A549 (cell line): ENCODE results near the gene PTK7. TPM values are rescaled to one million over a fixed set of nuclear protein-coding genes. Genes with fewer than 3 reads are reported as not detected.

Experiments
- ATAC-seq, 2 experiments: fragments of 200-7000 bp in 1 of 2; fragments of >200 bp in 1 of 2; cut with Nextera tagmentation in 1 of 2; cut with Tn5 transposase in 1 of 2; 3 replicates each; pipeline versions ENCODE4 v1.8.0 to v1.9.1; 2018 to 2020; ENCODE audit warnings: mild to moderate bottlenecking in 1 of 2, moderate library complexity in 1 of 2
- CTCF ChIA-PET: fragments of 300-600 bp; sonication (Branson Sonifier 250); formaldehyde crosslinking; extraction: SDS; loops from one replicate; lab custom pipeline; 2021; ENCODE audit warnings: antibody characterized with exemption, inconsistent platforms; lab: Yijun Ruan, JAX
- POLR2A ChIA-PET: fragments of 350-600 bp; formaldehyde crosslinking; extraction: SDS; loops from one replicate; lab custom pipeline; 2021; ENCODE audit warnings: antibody characterized with exemption, inconsistent platforms; lab: Yijun Ruan, JAX
- DNase-seq, 2 experiments: peaks; one replicate each; pipeline versions ENCODE4 v3.0.0 to v3.0.0-alpha.2; 2011 to 2016; ENCODE audit warnings: low read depth in 1 of 2, low spot score in 1 of 2
- FAIRE-seq: peaks from 2 replicates; lab custom pipeline; 2011; peaks lifted over from hg19 to GRCh38; lab: Jason Lieb, UNC
- H3K27ac ChIP-seq, 2 experiments: fragments of >200 bp; sonication (Bioruptor Twin); formaldehyde crosslinking; 3 replicates each; pipeline ENCODE4 v1.5.1; 2016 to 2017
- H3K4me1 ChIP-seq: fragments of >200 bp; sonication (Bioruptor Twin); formaldehyde crosslinking; 3 replicates; pipeline ENCODE4 v1.6.1; 2016
- H3K4me2 ChIP-seq: fragments of >200 bp; sonication (Bioruptor Twin); formaldehyde crosslinking; 3 replicates; pipeline ENCODE4 v1.6.1; 2016
- H3K4me3 ChIP-seq: fragments of >200 bp; sonication (Bioruptor Twin); formaldehyde crosslinking; 3 replicates; pipeline ENCODE4 v1.5.1; 2016
- H3K9me3 ChIP-seq: fragments of >200 bp; sonication (Bioruptor Twin); formaldehyde crosslinking; 3 replicates; pipeline ENCODE4 v1.6.1; 2016
- CBX2 ChIP-seq: fragments of 200-600 bp; sonication (generic); IDR thresholded peaks from 2 replicates; pipeline ENCODE4 v1.6.1; 2016; ENCODE audit warnings: low read depth, mild to moderate bottlenecking, borderline replicate concordance
- CEBPB ChIP-seq, 2 experiments: fragments of >200 bp in 1 of 2; sonication (Bioruptor Twin) in 1 of 2; formaldehyde crosslinking in 1 of 2; IDR thresholded peaks; 2 replicates each; pipeline ENCODE4 v1.6.1; 2012 to 2016
- CTCF ChIP-seq: fragments of >200 bp; sonication (Bioruptor Twin); formaldehyde crosslinking; IDR thresholded peaks from 3 replicates; pipeline ENCODE4 v1.5.1; 2016
- EHF ChIP-seq: fragments of 250-450 bp; sonication (Bioruptor Pico); IDR thresholded peaks from 2 replicates; pipeline ENCODE4 v1.5.0; 2020; ENCODE audit warnings: mild to moderate bottlenecking
- ESRRA ChIP-seq: fragments of 150-350 bp; IDR thresholded peaks from 2 replicates; pipeline ENCODE4 v1.6.1; 2014; ENCODE audit warnings: mild to moderate bottlenecking, low read length, borderline replicate concordance
- FOSL2 ChIP-seq, 2 experiments: fragments of 450-650 bp in 1 of 2; fragments of >200 bp in 1 of 2; sonication (Bioruptor Twin) in 1 of 2; formaldehyde crosslinking; IDR thresholded peaks; 2 replicates each; pipeline versions ENCODE4 v1.5.0 to v1.6.1; 2016 to 2020; ENCODE audit warnings: mild to moderate bottlenecking in 1 of 2, moderate library complexity in 1 of 2
- FOXS1 ChIP-seq: fragments of 250-450 bp; sonication (Bioruptor Pico); IDR thresholded peaks from 2 replicates; pipeline ENCODE4 v1.5.0; 2020; ENCODE audit warnings: mild to moderate bottlenecking, moderate library complexity
- GATA3 ChIP-seq: IDR thresholded peaks from 2 replicates; pipeline ENCODE4 v1.6.1; 2012; ENCODE audit warnings: borderline replicate concordance
- JUN ChIP-seq, 2 experiments: fragments of >200 bp; sonication (Bioruptor Twin); formaldehyde crosslinking; IDR thresholded peaks; 2 replicates in 1 of 2; 3 replicates in 1 of 2; pipeline ENCODE4 v1.6.1; 2016 to 2017
- JUNB ChIP-seq: fragments of >200 bp; sonication (Bioruptor Twin); formaldehyde crosslinking; IDR thresholded peaks from 2 replicates; pipeline ENCODE4 v1.6.1; 2016
- MAFK ChIP-seq: fragments of 450-650 bp; IDR thresholded peaks from 2 replicates; pipeline ENCODE4 v1.6.1; 2014; ENCODE audit not compliant: partially characterized antibody
- MAZ ChIP-seq: fragments of 150-350 bp; IDR thresholded peaks from 2 replicates; pipeline ENCODE4 v1.6.1; 2014; ENCODE audit warnings: antibody characterized with exemption, low read depth, low read length, borderline replicate concordance
- NPAS2 ChIP-seq: fragments of 250-450 bp; sonication (Bioruptor Pico); IDR thresholded peaks from 2 replicates; pipeline ENCODE4 v1.8.0; 2022; ENCODE audit warnings: mild to moderate bottlenecking, moderate library complexity, borderline replicate concordance
- PBX3 ChIP-seq: IDR thresholded peaks from 2 replicates; pipeline ENCODE4 v1.6.1; 2012
- PHF8 ChIP-seq: fragments of 200-600 bp; sonication (generic); IDR thresholded peaks from 2 replicates; pipeline ENCODE4 v1.6.1; 2016; ENCODE audit warnings: low read depth, mild to moderate bottlenecking, antibody characterized with exemption, moderate library complexity, borderline replicate concordance
- RAD21 ChIP-seq, 2 experiments: fragments of >200 bp in 1 of 2; sonication (Bioruptor Twin) in 1 of 2; formaldehyde crosslinking in 1 of 2; IDR thresholded peaks in 1 of 2; conservative IDR thresholded peaks in 1 of 2; 2 replicates in 1 of 2; 3 replicates in 1 of 2; pipeline ENCODE4 v1.6.1; 2012 to 2018; ENCODE audit warnings: inconsistent platforms in 1 of 2
- REST ChIP-seq: fragments of 200-600 bp; sonication (generic); IDR thresholded peaks from 2 replicates; pipeline ENCODE4 v1.6.1; 2016; ENCODE audit warnings: antibody characterized with exemption, mild to moderate bottlenecking, moderate library complexity
- SREBF2 ChIP-seq: fragments of 450-650 bp; IDR thresholded peaks from 2 replicates; pipeline ENCODE4 v1.6.1; 2014; ENCODE audit warnings: mild to moderate bottlenecking, moderate library complexity
- WGBS: methylation state at CpG from one replicate; pipeline ENCODE4 v1.1.6; 2017; ENCODE audit errors: missing lambda C conversion rate; 5-methylcytosine and 5-hydroxymethylcytosine counted together
- polyA plus RNA-seq, 4 experiments: library from polyadenylated mRNA; depleted of rRNA in 3 of 4; stranded (reverse); fragments of >200 nt; fragmentation: RNase III in 1 of 4; extraction: RNeasy Plus Mini Kit Qiagen cat#74134 plus additional on column Dnase treatment in 1 of 4; gene quantifications; 2 replicates in 3 of 4; 3 replicates in 1 of 4; pipeline ENCODE4 v1.2.3, GENCODE V29; 2011 to 2017

The PTK7 gene
- polyA plus RNA-seq, 2 of the 4 experiments (the other 2 are of a cell fraction): 2.8 to 5.6 TPM

DNA sequence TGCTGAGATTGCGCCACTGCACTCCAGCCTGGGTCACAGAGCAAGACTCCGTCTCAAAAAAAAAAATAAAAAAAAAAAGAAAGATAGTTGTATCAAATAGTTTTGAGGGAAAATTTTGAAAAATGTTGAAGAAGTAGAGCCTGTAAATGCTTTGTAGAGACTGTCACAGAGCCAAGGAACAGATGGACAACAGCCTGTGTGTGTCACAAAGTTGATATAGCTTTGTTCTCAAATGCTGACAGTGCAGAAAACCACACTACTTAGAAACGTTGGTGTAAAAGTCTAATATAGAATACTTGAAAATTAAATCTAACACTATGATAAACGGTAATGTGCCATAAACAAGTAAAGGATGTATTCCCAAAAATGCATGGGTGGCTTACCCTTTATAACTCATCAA lies 25.4 kb downstream of the PTK7 start:
- Histone ChIP-seq H3K4me2 (no peak overlapping the region), H3K4me1 (no peaks in the 10 kb centered on the region), H3K4me3 (no peak overlapping the region), H3K9me3 (no peaks in the 10 kb centered on the region), H3K27ac (no peak overlapping the region)
- peak; percentile 94 for TF ChIP-seq MAFK
- no peak for TF ChIP-seq FOSL2 (IDR thresholded peaks at IDR 0.05)
- no peak for TF ChIP-seq FOSL2 (CRISPR knock-in tag; IDR thresholded peaks at IDR 0.05)
- no peak for TF ChIP-seq RAD21 (conservative IDR thresholded peaks at IDR 0.05 in 1 of 2, IDR thresholded peaks at IDR 0.05 in 1 of 2)
- TF ChIP-seq CEBPB (IDR thresholded peaks at IDR 0.05): no peak
- no peak for TF ChIP-seq JUNB
- TF ChIP-seq SREBF2: no peak
- TF ChIP-seq EHF (CRISPR knock-in tag): no peak
- no peak for TF ChIP-seq FOXS1
- FAIRE-seq (no peak), DNase-seq (no peak), ATAC-seq (no peak)
- ChIA-PET CTCF (interaction anchor here (0.7 kb wide), 1 partner anchor 160 kb away, joined by 4 read pairs; no protein-coding TSS in a partner anchor), POLR2A (no interaction called here)
- 53% methylated on average over 4 of the region's 4 CpGs for WGBS

- TF ChIP-seq NPAS2 (no peak), CTCF (no peak), JUN (IDR thresholded peaks at IDR 0.05) (no peak), ESRRA (no peak), CBX2 (no peak), PBX3 (no peak), RAD21 (conservative IDR thresholded peaks at IDR 0.05 in 1 of 2, IDR thresholded peaks at IDR 0.05 in 1 of 2) (no peak), MAZ (no peak), GATA3 (no peak), PHF8 (no peak), CEBPB (IDR thresholded peaks at IDR 0.05) (no peak), REST (no peak)
- TF ChIP-seq, all 56 proteins: peak for 0
- CTCF ChIA-PET: no interaction called here
Measured at GRCh38 chr6:43103253-43103876, 27.3 kb downstream of the PTK7 start.

More at GRCh38 chr6:43103253-43103876, 27.3 kb downstream of the PTK7 start:
- no peaks in the 10 kb centered on the region for H3K9me3 ChIP-seq
- DNase-seq (no peak), FAIRE-seq (no peak), ATAC-seq (no peak)
- POLR2A ChIA-PET: no interaction called here
- no peak overlapping the region for H3K4me3 ChIP-seq
- no peak overlapping the region for H3K27ac ChIP-seq
- 54% methylated on average over 2 of the region's 2 CpGs for WGBS
- H3K4me2 ChIP-seq: no peak overlapping the region
- no peaks in the 10 kb centered on the region for H3K4me1 ChIP-seq
